Left hindlimb (tissue), 1 donor: ENCODE data around the gene KAZALD1.
A peak's percentile ranks its signal among the peaks of the same experiment; 100 is the strongest.

Experiments used
- DNase-seq: peaks from one replicate; pipeline ENCODE4 v3.0.0-alpha.2; 2018

KAZALD1 gene, protein sequence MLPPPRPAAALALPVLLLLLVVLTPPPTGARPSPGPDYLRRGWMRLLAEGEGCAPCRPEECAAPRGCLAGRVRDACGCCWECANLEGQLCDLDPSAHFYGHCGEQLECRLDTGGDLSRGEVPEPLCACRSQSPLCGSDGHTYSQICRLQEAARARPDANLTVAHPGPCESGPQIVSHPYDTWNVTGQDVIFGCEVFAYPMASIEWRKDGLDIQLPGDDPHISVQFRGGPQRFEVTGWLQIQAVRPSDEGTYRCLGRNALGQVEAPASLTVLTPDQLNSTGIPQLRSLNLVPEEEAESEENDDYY

DNA sequence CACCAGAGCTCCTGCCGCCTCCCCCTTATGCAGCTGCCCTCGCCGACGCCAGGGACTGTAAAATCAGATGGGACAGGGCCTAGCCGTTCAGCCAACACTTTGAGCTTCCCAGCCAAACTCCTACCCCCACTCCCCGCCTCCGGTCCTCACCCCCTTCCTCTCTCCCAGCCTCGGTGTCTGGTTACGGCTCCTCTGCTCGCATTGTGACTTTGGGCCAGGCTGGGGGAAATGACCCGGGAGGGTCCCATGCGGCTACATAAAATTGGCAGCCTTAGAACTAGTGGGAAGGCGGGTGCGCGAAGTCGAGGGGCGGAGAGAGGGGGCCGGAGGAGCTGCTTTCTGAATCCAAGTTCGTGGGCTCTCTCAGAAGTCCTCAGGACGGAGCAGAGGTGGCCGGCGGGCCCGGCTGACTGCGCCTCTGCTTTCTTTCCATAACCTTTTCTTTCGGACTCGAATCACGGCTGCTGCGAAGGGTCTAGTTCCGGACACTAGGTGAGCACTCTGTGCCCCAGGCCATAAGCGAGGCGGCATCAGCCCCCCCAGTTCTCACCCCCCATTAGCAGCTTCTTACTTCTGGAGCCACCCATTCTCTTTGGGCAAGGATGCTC lies at the start of gene KAZALD1:
KAZALD1 (plus strand) TSS at position 366 of the 608 bp plus-strand sequence. CDS start 604 bp downstream, outside the sequence.
- peak; percentile 96 for DNase-seq

DNA sequence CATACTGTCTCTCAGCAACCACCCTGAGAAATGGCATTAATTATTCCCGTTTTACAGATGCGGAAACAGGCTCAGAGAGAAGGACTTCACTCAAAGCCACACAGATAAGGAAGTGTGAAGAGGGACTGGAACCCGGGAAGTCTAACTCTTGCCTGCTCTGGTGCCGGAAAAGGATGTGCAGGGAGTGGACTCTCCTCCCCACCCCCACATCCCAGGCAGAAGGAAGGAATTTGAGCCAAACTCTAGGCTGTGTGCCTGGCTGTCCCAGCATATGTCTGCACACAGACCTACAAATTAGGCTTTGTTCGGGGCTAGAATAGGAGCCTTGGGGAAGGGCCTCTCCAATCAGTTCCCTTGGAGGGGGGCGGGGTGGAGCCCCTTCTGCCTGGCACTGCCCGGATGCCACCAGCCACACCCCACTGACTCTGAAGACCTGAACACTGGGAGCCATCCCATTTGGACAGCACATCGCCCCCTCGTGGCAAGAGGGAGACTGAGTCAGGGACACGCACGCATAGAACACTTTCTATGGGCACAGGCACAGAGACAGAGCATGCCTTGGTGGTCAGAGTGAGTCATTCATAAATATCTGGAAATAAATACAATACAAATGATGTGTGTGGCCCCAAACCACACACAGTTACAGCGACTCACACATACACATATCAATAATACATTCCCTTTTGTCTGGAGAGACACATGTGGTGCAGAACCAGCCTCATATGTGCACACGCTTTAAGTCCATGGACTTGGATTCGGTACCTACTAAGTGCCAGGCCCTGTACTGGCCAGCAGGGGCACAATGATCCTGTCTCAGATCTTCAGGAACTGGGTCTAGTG lies 49.0 kb upstream of the KAZALD1 start:
- peak; percentile 84 for DNase-seq

DNA sequence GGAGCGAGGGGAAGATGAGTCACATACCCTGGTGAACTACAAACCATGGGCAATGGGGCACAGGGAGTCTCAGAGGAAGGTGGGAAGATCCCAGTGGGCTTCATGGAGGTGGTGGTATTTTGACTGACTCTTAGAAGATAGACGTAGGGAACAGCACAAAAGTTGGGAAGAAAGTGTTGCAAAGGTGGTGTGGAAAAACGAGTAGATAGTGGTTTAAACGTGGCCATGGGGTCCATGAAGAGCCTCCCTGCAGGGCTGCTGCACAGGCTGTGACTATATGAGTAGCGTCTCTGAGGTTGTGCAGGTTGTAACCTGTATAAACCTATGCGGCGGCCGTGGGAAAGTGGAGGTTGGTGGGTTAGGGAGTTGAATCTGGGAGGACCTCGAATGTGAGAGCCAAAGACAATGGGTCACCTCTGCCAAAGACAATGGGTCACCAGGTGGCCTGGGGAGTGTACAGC lies 48.4 kb upstream of the KAZALD1 start:
- DNase-seq, result no peak

DNA sequence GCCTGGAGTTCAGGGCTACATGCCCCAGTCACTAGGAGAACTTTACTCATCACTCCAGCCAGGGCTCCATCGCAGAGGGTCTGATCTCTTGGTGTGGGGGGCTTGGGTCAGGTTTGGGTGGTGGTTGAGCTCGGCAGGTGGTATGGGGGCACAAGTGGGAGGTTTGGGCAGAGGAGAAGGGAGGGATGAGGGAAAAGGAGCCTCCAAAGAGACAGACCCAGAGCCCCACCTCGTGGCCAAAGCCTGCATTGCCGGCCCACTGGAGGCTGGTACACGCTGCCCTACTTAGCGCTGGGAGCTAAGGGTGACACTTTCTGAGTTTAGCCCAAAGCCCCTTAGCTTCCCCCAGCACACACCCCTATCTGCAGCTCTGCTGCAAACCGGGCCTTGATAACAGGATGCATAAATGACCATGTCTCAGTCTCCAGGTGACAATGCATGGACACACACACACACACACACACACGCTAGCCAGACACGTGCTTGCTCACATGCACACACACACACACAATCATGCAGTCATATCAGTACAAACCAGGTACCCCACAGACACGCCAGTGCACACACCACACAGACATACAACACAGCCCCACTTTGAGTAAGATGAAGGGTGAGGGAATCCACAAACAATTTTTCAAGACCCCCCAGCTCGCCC lies 47.4 kb upstream of the KAZALD1 start:
- peak; percentile 82 for DNase-seq

DNA sequence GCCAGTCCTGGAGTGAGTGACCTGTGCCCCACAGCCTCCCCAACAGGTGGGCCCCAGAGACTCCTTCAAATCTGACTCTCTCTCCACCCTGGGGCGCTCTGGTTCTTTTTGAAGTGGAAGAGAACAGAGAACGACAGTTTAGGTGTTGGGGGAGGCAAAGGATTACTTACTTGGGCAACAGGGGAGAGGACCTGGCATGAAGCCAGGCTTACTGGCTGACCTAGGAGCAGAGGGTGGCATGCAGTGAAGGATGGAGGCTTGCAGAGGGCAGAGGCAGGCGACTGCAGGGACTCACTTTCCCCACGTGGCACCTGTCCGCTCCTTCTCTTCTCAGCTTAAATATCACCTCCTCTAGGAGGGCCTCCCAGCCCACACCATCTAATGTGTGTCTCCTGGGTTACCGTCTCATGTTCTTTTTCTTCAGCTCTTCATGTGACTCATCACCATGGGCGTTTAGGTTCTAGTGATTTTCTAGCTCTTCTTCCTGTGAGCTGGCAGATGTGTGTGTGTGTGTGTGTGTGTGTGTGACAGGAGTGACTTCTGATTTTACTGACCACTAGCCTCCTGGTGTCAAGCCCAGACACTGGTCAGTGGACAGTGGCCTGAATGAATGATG lies 46.7 kb upstream of the KAZALD1 start:
- no peak for DNase-seq

DNA sequence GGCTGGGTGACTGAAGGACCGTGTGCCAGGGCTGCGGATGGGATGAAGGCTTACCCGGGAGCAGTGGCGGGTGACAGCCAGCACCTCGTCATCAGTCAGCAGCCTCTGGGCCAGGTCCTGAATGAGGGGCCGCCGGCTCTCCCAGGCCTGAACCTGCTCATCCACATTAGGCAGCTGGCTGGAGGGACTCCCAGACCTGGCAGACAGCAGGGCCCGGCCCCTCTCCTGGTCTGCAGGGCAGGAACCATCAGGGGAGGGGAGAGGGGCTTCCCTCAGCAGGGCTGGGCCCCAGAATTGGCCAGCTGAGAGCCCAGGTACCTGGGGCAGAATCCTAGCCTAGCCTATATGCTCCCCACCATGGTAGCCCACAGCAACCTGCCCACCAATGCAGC lies 46.2 kb upstream of the KAZALD1 start:
- DNase-seq, result no peak

DNA sequence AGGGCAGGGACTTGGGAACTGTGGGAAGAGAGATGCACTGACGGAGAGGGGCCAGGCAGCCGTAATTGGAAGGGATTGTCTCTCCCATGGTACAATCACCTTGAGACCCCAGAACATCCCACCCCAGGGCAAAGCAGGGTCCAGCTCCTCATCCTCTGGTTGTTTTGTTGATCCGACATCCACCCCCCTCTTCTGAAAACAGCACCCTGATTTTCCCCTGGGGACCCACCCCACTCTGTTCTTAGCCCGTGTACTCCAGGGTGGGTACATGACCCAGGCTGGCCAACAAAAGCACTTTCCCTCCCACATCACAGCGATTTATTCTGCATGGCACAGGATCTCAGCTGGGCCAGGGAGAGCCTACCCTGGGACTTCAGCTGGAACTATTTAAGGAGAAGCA lies 45.0 kb upstream of the KAZALD1 start:
- no peak for DNase-seq

DNA sequence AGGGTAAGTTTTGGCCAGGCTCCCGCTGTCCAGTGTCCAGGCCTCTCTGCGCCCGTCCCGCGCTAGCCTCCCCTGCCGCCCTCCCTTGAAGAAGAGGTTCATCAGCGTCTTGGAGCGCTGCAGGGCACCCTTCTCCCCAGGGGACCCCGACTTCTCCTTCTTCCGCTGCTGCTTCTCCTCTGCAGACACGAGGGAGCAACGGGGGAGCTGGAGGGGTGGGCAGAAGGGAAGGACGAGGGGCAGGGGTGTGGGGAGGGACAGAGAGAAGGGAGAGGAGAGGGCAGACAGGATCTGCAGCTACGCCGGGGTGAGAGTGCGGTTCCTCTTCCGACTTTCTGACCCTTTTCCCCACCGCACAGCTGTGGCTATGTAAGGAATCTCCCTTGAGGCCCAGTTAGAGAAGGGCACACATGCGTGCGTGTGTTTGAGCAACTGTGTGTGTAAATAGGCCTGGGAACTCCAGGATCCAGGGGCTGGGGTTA lies 43.6 kb upstream of the KAZALD1 start:
- DNase-seq, result no peak

DNA sequence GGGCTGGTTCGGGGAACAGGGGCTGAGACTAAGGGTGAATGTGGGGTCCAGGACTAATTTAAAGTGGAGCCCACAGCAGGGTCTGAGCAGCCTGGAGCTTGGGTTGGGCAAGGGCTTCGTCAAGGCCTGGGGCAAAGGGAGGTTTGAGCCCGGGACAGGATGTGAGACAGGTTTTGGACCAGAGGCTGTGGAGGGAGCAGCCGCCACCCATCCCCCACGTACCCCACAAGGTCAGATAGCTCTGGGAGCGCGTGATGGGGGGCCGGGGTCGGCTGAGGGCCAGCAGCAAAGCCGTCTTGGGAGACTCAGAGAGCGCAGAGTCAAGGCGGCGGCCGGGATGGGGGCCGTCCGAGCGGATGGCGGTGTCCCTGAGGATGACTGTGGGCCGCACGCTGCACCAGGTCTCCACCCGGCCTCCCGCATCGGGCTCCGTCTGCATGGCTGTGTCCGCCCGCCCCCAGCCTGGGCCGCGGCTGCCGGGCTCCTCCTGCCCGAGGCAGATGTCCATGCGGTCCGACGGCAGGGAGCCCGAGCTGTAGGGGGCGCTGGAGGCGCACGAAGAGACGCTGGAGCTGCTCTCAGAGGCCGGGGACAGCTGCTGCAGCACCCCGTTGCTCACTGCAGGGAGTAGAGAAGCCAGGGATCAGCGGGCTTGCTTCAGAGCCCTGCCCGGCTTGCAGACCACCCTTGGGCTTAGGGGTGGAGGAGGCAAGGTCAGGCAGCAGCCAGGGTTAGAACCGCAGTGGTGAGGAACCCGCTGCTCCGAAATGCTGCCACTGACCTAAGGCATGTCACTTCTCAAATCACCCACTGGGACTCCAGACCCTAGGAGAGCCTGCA lies 43.0 kb upstream of the KAZALD1 start:
- peak; percentile 80 for DNase-seq

DNA sequence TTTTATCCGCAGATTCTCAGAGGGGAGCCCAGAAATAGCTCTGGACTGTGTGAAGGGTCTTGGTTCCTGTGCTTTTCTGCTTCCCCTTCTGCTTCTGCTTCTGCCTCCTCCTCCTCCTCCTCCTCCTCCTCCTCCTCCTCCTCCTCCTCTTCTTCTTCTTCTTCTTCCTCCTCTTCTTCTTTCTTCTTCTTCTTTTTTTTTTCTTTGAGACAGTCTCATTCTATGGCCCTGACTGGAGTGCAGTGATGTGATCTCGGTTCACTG lies 42.4 kb upstream of the KAZALD1 start:
- no peak for DNase-seq

DNA sequence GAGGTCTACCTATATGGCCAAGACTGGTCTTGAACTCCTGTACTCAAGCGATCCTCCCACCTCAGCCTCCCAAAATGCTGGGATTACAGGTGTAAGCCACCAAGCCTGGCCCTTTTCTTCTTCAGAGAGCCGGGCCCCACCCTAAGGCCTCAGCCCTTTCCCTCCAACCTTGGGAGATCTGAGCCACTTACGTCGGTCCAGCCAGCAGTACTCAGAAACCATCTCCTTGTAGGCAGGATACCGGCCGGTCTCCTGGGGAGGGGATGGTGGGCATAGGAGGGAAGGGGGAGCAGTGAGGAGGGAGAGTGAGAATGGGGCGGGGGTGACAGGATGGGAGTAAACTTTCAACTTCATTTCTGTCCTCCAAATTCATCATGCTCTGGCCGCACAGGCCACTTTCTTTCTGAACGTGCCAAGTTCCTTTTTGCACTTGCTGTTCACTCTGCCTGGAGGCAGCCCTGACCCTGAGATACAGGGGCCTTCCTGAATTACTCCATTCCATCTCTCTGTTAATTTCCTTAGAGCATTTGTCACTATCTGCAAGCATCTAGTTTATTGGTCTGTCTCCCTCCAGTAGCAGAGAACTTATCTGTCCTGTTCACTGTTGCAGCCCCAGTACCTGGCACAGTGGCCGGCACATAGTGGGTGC lies 41.2 kb upstream of the KAZALD1 start:
- DNase-seq, result no peak

DNA sequence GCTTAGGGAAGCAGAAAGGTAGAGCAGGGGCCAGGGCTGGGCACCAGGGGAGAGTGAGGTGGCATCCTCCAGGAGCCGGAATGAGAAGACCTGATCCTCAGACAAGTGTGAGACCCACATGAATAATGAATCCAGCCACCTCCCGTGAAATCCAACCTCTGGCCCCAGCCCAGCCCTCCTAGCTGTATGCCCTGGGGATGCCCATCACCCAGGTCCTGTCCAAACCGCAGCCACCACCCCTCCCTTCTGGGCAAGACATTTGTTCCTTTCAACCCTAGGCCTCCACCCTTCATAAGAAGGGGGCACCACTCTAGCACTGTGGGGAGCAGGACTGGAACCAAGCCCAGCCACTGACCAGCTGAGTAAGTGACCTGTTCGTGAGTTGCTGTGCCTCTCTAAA lies 40.5 kb upstream of the KAZALD1 start:
- no peak for DNase-seq

DNA sequence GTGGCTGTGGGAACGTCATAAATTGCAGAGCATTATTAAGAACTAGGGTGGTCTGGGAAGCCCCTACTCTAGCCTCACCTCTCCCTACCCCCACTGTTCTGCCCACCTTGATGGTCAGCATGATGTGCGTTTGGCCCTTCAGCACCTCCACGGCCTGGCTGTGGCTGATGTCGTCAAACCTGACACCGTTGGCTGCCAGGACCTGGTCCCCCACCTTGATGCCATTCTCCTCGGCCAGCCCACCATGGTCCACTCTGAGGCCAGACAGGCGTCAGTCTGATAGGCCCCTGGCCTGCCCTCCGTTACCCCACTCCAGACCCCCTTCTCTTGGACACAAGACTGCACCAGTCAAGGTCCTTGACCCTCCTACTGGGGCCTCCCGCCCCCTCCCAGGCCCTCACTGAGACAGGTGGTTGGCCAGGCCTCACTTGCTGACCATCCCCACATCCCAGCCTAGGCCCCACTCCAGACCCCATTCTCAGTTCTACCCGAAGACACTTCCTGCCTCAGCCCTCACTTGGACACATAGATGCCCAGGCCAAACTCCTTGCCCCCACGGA lies 40.0 kb upstream of the KAZALD1 start:
- no peak for DNase-seq

DNA sequence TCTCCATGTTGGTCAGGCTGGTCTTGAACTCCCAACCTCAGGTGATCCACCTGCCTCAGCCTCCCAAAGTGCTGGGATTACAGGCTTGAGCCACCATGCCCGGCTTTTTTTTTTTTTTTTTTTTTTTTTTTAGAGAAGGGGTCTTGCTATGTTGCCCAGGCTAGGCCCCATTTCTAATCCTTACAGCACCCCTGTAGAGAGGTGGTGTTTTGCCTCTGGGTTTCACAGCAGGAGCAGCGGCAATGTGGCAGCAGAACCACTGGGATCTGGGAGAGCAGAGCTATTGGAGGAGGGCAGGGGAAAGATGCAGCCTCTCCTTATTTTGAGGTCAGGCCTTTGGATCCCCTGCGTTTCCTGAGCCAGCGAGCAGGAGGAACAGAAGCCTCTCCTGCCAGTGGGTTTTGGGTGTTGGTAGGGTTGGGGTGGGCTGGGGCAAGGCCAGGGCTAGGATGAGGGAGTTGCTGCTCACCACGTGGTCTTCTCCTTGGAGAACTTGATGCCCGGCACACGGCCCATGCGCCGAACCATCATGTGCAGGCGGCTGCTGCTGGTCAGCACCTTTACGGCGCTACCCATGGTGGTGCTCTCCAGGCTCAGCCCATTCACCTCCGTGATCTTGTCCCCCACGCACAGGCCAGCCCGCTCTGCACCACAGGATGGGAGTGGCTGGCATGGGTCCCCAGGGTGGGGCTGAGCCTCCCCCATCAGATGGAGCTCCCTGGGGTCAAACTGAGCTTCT lies 38.7 kb upstream of the KAZALD1 start:
- no peak for DNase-seq

DNA sequence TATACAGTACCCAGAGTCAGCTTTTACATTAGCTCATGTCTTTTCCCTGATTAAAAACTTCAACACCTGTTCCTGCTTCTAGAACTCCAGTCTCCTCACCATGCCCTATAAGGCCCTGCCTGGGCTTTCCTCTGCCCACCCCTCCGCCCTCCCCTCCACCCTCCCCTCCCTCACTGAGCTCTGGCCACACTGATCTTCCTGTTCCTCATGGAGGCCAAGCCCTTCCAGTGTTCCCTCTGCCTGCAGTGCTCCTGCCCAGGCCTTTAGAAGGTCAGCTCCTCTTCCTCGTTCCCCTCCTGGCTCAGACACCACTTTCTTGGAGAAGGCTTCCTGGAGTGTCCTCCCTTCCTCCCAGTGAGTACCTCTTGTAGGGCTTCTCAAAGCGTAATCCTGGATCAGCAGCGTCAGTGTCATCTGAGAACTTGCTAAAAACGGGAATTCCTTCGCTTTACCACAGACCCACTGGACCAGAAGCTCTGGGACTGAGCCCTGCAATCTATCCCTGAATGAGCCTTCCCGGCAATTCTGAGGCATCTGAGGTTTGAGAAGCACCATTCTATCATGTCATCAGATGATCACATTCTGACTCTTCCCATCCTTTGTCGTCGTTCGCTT lies 34.6 kb upstream of the KAZALD1 start:
- DNase-seq, result no peak

DNA sequence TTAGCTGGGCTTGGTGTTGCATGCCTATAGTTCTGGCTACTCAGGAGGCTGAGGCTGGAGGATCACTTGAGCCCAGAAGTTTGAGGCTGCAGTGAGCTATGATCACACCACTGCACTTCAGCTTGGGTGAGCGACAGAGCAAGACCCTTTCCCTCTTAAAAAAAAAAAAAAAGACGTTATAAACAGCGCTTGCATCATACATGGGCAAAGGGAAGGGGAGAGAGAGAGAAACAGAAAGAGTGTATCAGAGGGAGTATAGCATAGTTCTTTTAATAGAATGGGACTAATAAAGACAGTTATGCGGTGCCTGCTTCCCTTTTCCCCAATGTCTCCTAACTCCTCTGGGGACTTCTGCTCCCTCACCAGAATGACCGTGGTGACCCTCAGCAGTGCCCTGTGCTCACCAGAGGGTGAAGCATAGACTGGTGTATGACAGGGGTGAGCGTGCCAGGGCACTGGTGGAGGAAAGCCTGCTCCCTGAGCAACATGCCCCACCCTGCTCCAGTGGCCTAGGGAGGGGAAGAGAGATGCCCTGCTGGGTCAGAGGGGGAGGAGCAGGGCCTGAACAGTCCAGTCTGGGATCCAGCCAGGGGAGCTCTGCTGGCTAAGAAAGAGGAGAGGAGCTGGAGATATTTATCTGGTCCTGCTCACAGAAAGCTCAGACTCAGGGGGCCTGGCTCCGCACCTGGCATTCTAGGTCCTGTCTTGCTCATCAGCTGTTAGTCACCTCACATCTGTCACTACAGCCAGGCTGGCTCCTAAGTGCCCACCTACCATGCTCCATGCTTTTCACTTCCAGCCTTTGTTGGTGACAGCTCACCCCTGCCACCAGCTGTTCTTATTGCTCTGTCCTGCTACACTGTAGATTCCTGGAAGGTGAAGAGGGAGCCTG lies 33.1 kb upstream of the KAZALD1 start:
- DNase-seq, result no peak

DNA sequence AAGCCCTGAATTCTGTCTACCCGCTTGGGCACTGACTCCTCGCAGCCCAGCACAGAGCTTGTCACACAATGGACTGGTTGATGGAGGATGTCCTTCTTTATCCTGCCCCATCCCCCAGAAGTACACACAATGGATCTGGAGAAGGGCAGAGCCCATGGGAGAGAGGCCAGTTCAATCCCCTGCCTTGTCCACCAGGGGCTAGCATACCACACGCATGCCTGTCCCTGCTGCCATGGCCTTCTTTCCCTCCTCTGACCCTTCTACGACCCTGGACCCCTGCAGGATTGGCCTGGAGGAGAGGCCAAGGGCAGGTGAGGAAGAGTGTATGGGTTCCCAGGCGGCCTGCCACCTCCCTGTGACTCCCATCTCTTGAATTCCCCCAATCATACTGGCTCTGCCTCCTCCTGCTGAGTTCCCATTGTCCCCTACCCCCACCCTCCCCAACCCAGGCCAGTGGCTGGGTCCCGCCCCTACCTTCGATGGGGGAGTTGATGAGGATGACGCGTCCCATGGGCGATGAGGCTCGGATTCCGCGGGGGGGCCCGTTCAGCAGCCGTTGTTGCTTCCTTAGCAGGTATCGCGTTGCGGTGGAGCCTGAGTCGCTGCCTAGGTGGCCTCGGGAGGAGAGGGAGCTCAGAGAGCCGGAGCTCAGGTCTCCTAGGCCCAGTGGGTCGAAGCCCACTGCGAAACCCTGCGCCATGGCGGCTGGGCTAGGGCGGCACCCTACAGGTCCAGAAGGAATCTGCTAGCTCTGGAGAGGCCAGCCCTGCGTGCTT lies 32.1 kb upstream of the KAZALD1 start:
- no peak for DNase-seq
